CMK (cell line): ENCODE data around the gene TMEM61.
A peak's percentile ranks its signal among the peaks of the same experiment; 100 is the strongest.
"Not testable (repeated sequence)": the region's sequence is repeated elsewhere in the genome, so short reads cannot be mapped to it uniquely, and the experiment has no call there.

ENCODE experiments used
- DNase-seq: peaks from one replicate; pipeline ENCODE4 v3.0.0-alpha.2; 2010; ENCODE audit warnings: low read depth

TMEM61 gene

GRCh38 chr1:55001311-55001710 is 20.9 kb downstream of the TMEM61 start:
- DNase-seq: no peak

- no peak for DNase-seq
Observed at GRCh38 chr1:55002686-55003085, 22.3 kb downstream of the TMEM61 start.

GRCh38 chr1:55005351-55006140 is 25.1 kb downstream of the TMEM61 start:
- no peak for DNase-seq

- DNase-seq: no peak
Observed at GRCh38 chr1:55006931-55007330, 26.5 kb downstream of the TMEM61 start.

GRCh38 chr1:55007625-55008024 is 27.2 kb downstream of the TMEM61 start:
- DNase-seq: no peak

GRCh38 chr1:55010194-55010886 is 29.9 kb downstream of the TMEM61 start:
- no peak for DNase-seq

GRCh38 chr1:55010887-55011217 is 30.4 kb downstream of the TMEM61 start:
- no peak for DNase-seq

- no peak for DNase-seq
Observed at GRCh38 chr1:55012661-55013060, 32.2 kb downstream of the TMEM61 start.

GRCh38 chr1:55015123-55015522 is 34.7 kb downstream of the TMEM61 start:
- DNase-seq: no peak

GRCh38 chr1:55015731-55016620 is 35.5 kb downstream of the TMEM61 start:
- no peak for DNase-seq

GRCh38 chr1:55018395-55018794 is 38.0 kb downstream of the TMEM61 start:
- DNase-seq: no peak

- DNase-seq: peak; percentile 56
Observed at GRCh38 chr1:55021942-55022546, 41.6 kb downstream of the TMEM61 start.

GRCh38 chr1:55024163-55024562 is 43.7 kb downstream of the TMEM61 start:
- DNase-seq: not testable (repeated sequence)

- not testable (repeated sequence) for DNase-seq
Observed at GRCh38 chr1:55026682-55027081, 46.3 kb downstream of the TMEM61 start.

GRCh38 chr1:55031098-55031497 is 50.7 kb downstream of the TMEM61 start:
- not testable (repeated sequence) for DNase-seq

- DNase-seq: no peak
Observed at GRCh38 chr1:55033265-55033614, 52.8 kb downstream of the TMEM61 start.

GRCh38 chr1:55034476-55035133 is 54.2 kb downstream of the TMEM61 start:
- no peak for DNase-seq

- DNase-seq: peak; percentile 3
Observed at GRCh38 chr1:55035904-55036303, 55.5 kb downstream of the TMEM61 start.

- DNase-seq: no peak
Observed at GRCh38 chr1:55037733-55038551, 57.5 kb downstream of the TMEM61 start.

- no peak for DNase-seq
Observed at GRCh38 chr1:55038552-55038838, 58.1 kb downstream of the TMEM61 start.

GRCh38 chr1:55038974-55039341 is 58.5 kb downstream of the TMEM61 start:
- DNase-seq: no peak
